ENCODE measurements around the gene TNFRSF11A.

The TNFRSF11A gene

DNA sequence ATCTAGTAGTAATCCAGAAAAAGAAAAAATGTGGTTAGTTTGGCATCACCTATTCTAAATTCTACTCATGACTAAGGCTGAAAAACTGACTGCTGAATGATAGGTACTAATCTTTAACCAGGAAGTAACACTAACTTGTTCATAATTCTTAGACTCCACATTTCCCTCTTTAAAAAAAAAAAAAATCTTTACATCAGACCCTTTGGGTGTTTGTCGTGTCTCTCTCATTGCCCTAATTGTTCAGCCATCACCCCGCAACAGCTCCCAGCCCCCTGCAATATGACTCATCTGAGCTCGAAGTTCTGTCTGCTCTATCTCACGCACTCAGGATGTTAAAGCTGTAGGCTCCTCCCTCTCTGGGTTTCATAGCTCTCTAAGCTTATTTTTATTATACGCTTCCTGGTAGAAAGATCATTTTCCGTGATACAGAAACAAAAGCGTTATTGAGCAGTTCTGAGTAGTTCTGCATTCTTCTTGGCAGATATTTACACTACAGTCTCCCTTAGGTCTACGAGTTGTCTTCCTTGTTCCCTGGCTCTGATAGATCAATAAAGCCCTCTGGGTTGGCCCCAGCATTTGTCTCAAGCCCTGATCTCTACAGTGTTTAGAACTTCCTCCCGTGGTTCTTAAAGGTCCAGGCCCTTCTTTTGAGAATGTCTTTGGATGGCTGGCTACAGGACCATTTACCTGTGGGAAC lies 95.6 kb downstream of the TNFRSF11A start:
- DNase-seq: no peak

GRCh38 chr18:62425465-62426190 lies 100.5 kb downstream of the TNFRSF11A start:
- peak; percentile 83 for DNase-seq

- no peak for DNase-seq
These were observed 101.0 kb downstream of the TNFRSF11A start for GRCh38 chr18:62426191-62426488.

GRCh38 chr18:62432176-62432575 lies 107.1 kb downstream of the TNFRSF11A start:
- DNase-seq: no peak

- no peak for DNase-seq
These were observed 109.7 kb downstream of the TNFRSF11A start for GRCh38 chr18:62434798-62435197.

GRCh38 chr18:62435435-62436031 lies 110.4 kb downstream of the TNFRSF11A start:
- DNase-seq: no peak

- DNase-seq: no peak
These were observed 111.6 kb downstream of the TNFRSF11A start for GRCh38 chr18:62436636-62437234.

DNA sequence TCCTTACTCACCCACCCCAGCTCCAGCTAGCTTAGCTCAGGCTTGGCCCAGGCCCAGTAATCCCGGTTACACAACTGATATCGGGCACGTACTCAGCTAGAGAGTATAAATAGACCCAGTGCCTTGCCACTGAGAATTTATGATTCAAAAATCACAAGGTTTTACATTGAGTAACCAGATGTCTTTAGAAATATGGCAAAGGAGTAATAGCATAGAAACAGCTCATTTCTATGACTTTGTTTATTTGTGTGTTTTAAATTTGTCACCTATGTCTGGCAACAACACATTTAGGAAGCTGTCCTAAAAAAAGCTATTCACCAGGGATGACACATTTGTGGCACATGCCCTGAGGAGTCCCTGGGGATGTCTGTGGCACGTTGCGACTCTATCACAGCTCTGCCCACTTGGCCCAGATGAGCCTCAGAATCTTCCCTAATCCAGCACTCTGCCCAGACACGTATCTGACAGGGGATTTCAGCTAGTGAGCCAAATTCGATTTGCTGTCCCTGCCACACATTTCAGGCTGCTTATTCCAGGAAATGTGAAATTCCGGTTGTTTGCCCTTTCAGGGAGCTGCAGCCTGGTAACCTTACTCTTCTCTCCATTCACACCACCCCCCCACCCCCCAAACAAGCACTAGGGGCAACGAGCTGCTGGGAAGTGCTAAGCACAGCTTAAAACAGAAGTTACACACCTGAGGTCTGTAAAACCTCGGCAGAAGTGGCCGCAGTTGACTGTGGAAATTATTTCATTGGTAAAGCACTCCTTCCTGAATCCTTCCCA lies 112.3 kb downstream of the TNFRSF11A start:
- DNase-seq: no peak

DNA sequence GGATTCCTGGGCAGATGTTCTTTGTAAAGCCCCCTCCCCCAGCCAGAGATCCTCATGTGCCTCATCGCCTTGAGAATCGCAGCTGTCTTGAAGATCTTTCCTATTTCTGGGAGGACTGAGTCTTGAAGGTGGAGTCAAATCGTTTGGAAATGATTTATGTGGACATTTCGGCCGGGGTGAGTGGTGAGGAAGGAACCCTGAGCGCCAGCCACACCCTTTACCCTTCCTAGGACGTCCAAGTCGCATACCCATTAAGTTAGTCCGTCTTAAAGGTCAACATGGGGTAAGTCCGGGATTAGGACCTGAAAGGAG lies 112.9 kb downstream of the TNFRSF11A start:
- DNase-seq: no peak

- no peak for DNase-seq
These were observed 113.3 kb downstream of the TNFRSF11A start for GRCh38 chr18:62438402-62438801.

- DNase-seq: no peak
These were observed 113.8 kb downstream of the TNFRSF11A start for GRCh38 chr18:62438866-62439265.

All from NCI-H1105 (cell line).